Fibroblast of lung (primary cell): Measurements from ENCODE around the gene HTRA2. TPM values are rescaled to one million over a fixed set of nuclear protein-coding genes. Genes with fewer than 3 reads are reported as not detected.

Experiments used
- DNase-seq, 2 donors: peaks; one replicate each; pipeline versions ENCODE4 v3.0.0 to v3.0.0-alpha.2; 2010; ENCODE audit warnings: low read depth in 2 of 2
- H2AFZ ChIP-seq: 2 replicates; pipeline ENCODE4 v1.5.1; 2012; ENCODE audit warnings: low read length, control low read depth, inconsistent platforms
- H3K27ac ChIP-seq: 2 replicates; pipeline ENCODE4 v1.5.1; 2011; ENCODE audit warnings: low read length, control low read depth; ENCODE audit not compliant: insufficient read depth
- H3K27me3 ChIP-seq: 2 replicates; pipeline ENCODE4 v1.5.1; 2011; ENCODE audit warnings: mild to moderate bottlenecking, low read length; ENCODE audit not compliant: control insufficient read depth, insufficient read depth
- H3K36me3 ChIP-seq: 2 replicates; pipeline ENCODE4 v1.5.1; 2011; ENCODE audit warnings: low read length; ENCODE audit not compliant: control insufficient read depth, insufficient read depth
- H3K4me1 ChIP-seq: 2 replicates; pipeline ENCODE4 v1.5.1; 2011; ENCODE audit warnings: low read length; ENCODE audit not compliant: control insufficient read depth, insufficient read depth; ENCODE audit errors: extremely low read depth
- H3K4me2 ChIP-seq: 2 replicates; pipeline ENCODE4 v1.5.1; 2011; ENCODE audit warnings: low read length, control low read depth; ENCODE audit not compliant: insufficient read depth; ENCODE audit errors: extremely low read depth
- H3K4me3 ChIP-seq, 4 experiments: fragments of 200-600 bp in 1 of 4; sonication (generic) in 1 of 4; replicated peaks in 1 of 4; 2 replicates each; pipeline ENCODE4 v1.5.1; 2011 to 2016; ENCODE audit warnings: low read length in 4 of 4, low read depth in 3 of 4, mild to moderate bottlenecking in 3 of 4, control low read depth in 2 of 4, inconsistent platforms in 1 of 4, mixed read lengths in 1 of 4; ENCODE audit not compliant: insufficient read depth in 1 of 4; ENCODE audit errors: control extremely low read depth in 1 of 4
- H3K79me2 ChIP-seq: 2 replicates; pipeline ENCODE4 v1.5.1; 2012; ENCODE audit warnings: mild to moderate bottlenecking, low read length, inconsistent platforms; ENCODE audit not compliant: control insufficient read depth, insufficient read depth
- H3K9ac ChIP-seq: 2 replicates; pipeline ENCODE4 v1.5.1; 2011; ENCODE audit warnings: mild to moderate bottlenecking, low read length, control low read depth; ENCODE audit not compliant: insufficient read depth
- H3K9me3 ChIP-seq: 2 replicates; pipeline ENCODE4 v1.5.1; 2012; ENCODE audit warnings: low read depth, low read length; ENCODE audit not compliant: control insufficient read depth, insufficient read depth
- H4K20me1 ChIP-seq: 2 replicates; pipeline ENCODE4 v1.5.1; 2011; ENCODE audit warnings: low read length; ENCODE audit not compliant: control insufficient read depth, insufficient read depth; ENCODE audit errors: extremely low read depth
- EZH2 ChIP-seq: IDR thresholded peaks from 2 replicates; pipeline ENCODE4 v1.5.1; 2012; ENCODE audit warnings: low read length, control low read depth, mild to moderate bottlenecking; ENCODE audit errors: missing control alignments
- polyA plus RNA-seq, 2 donors: library from polyadenylated mRNA; depleted of rRNA in 1 of 2; stranded (reverse) in 1 of 2; unstranded in 1 of 2; fragments of >200 nt; gene quantifications; 2 replicates each; pipeline ENCODE4 v1.2.1, GENCODE V29; 2011 to 2012; ENCODE audit warnings: missing spikeins in 1 of 2
- total RNA-seq: library from RNA; depleted of rRNA; stranded (reverse); fragments of >200 nt; gene quantifications from 2 replicates; pipeline ENCODE4 v1.2.1, GENCODE V29; 2014
- TF ChIP-seq, protein P1 (sequence below), 2 donors: IDR thresholded peaks in 1 of 2; conservative IDR thresholded peaks in 1 of 2; 1 replicate in 1 of 2; 2 replicates in 1 of 2; pipeline ENCODE4 v1.5.1; 2011 to 2012; ENCODE audit warnings: low read length in 2 of 2, control low read depth in 1 of 2, inconsistent platforms in 1 of 2, low read depth in 1 of 2, mild to moderate bottlenecking in 1 of 2

Gene HTRA2
- total and polyA plus RNA-seq, 2 donors (not counting 1 experiment from before 2014, with no cell fraction given): 18.8 to 45.7 TPM

DNA sequence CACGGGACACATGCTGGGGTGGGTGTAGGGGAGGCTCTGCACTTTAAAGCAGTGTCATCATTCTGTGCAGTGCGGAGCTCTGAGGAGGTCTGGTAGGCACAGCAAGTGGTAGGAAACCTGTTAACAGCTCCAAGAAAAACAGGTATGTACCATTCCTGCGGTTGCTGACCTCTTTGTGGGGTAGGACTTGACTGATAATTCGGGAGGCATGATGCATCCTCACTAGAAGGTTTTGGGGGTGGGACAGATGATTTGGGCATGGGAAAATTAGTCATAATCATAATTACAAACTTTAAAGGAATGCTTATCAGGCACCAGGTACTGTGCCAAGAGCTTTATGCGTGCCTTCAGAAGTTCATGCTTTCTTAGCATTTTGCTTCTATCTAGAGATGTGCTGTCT lies 34.5 kb downstream of the HTRA2 start:
- TF ChIP-seq, protein P1, sequence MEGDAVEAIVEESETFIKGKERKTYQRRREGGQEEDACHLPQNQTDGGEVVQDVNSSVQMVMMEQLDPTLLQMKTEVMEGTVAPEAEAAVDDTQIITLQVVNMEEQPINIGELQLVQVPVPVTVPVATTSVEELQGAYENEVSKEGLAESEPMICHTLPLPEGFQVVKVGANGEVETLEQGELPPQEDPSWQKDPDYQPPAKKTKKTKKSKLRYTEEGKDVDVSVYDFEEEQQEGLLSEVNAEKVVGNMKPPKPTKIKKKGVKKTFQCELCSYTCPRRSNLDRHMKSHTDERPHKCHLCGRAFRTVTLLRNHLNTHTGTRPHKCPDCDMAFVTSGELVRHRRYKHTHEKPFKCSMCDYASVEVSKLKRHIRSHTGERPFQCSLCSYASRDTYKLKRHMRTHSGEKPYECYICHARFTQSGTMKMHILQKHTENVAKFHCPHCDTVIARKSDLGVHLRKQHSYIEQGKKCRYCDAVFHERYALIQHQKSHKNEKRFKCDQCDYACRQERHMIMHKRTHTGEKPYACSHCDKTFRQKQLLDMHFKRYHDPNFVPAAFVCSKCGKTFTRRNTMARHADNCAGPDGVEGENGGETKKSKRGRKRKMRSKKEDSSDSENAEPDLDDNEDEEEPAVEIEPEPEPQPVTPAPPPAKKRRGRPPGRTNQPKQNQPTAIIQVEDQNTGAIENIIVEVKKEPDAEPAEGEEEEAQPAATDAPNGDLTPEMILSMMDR (conservative IDR thresholded peaks at IDR 0.05 in 1 of 2, IDR thresholded peaks at IDR 0.05 in 1 of 2; ENCODE audit: low read depth in 1 of 2, low read length in 2 of 2): no peak
- no peak for TF ChIP-seq EZH2
- peaks cover 21% of the 10 kb centered on the region for H3K4me1 ChIP-seq
- H3K27ac ChIP-seq: no peak overlapping the region
- no peaks in the 10 kb centered on the region for H3K36me3 ChIP-seq
- no peak overlapping the region for H3K4me3 ChIP-seq
- peak in 1 of 2 donors; percentile 95 for DNase-seq
- H2AFZ ChIP-seq: no peak overlapping the region
- no peaks in the 10 kb centered on the region for H3K9me3 ChIP-seq
- no peaks in the 10 kb centered on the region for H3K27me3 ChIP-seq
- no peak overlapping the region for H3K4me2 ChIP-seq
- H4K20me1 ChIP-seq: no peaks in the 10 kb centered on the region
- no peak overlapping the region for H3K9ac ChIP-seq
- H3K79me2 ChIP-seq: no peaks in the 10 kb centered on the region

DNA sequence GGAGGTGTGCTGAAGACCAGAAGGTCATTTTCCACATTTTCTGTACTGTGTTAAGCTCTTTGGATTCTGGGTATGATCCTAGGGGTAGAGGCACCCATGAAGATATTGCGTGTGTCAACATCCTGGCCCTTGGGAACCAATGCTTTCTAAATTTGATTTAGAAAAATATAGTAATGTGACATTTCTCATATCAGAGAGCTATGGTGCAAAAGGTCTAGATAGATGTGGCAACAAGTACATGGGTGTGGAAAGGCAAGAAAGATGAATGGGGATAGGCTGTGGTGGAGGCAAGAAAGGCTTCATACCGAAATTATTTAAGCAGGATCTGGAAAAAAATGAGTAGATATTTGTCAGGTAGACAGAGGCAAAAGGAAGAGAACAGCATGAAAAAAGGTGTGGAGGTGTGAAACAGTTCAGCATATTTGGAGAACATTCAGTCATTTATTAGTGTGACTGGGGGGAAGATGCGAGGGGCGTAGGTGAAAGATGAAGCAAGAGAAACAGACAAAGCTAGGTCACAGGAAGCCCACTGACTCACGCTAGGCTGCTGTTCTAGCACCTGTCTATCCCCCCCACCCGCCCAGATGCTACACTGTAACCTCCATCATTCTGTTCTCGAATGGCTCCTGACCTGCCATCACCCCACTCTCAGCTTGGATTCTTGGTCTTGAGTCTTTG lies 36.5 kb downstream of the HTRA2 start:
- H3K27ac ChIP-seq: peak overlapping the region; percentile 28
- H3K36me3 ChIP-seq: no peaks in the 10 kb centered on the region
- H3K9me3 ChIP-seq: no peaks in the 10 kb centered on the region
- no peak overlapping the region for H3K4me3 ChIP-seq
- no peaks in the 10 kb centered on the region for H4K20me1 ChIP-seq
- H3K27me3 ChIP-seq: no peaks in the 10 kb centered on the region
- no peaks in the 10 kb centered on the region for H3K79me2 ChIP-seq
- no peak overlapping the region for H3K4me2 ChIP-seq
- no peak for TF ChIP-seq EZH2
- TF ChIP-seq, protein P1 (conservative IDR thresholded peaks at IDR 0.05 in 1 of 2, IDR thresholded peaks at IDR 0.05 in 1 of 2; ENCODE audit: low read depth in 1 of 2, low read length in 2 of 2): no peak
- DNase-seq: no peak
- H2AFZ ChIP-seq: no peak overlapping the region
- no peak overlapping the region for H3K9ac ChIP-seq
- H3K4me1 ChIP-seq: peaks cover 21% of the 10 kb centered on the region

DNA sequence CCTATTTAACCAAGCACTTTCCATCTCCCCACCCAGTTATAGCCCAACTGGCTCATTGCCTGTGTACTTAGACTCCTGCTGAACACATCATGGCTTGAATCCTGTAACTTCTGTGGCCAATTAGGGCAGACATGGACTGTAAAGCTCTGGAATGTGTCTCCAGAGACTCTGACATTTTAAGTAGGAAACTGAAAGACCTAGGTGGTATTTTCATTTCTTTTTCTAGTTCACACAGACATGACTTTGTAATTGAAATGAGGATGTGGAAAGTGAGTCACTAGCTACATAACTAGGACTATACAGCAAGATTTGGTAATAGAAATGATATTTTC lies 37.0 kb downstream of the HTRA2 start:
- H2AFZ ChIP-seq: no peak overlapping the region
- H3K4me2 ChIP-seq: no peak overlapping the region
- H3K27me3 ChIP-seq: no peaks in the 10 kb centered on the region
- no peak for TF ChIP-seq EZH2
- TF ChIP-seq, protein P1 (conservative IDR thresholded peaks at IDR 0.05 in 1 of 2, IDR thresholded peaks at IDR 0.05 in 1 of 2; ENCODE audit: low read depth in 1 of 2, low read length in 2 of 2): no peak
- no peaks in the 10 kb centered on the region for H3K79me2 ChIP-seq
- H3K27ac ChIP-seq: no peak overlapping the region
- H3K4me3 ChIP-seq: no peak overlapping the region
- no peak overlapping the region for H3K9ac ChIP-seq
- DNase-seq: peak in 1 of 2 donors; percentile 94
- no peaks in the 10 kb centered on the region for H4K20me1 ChIP-seq
- H3K9me3 ChIP-seq: no peaks in the 10 kb centered on the region
- H3K4me1 ChIP-seq: peaks cover 21% of the 10 kb centered on the region
- H3K36me3 ChIP-seq: no peaks in the 10 kb centered on the region
